GM19467 (cell line): ENCODE data around the gene NTM.

Experiments used
- ATAC-seq: cut with Tn5 transposase; IDR thresholded peaks from one replicate; pipeline ENCODE4 v1.9.1; 2021; ENCODE audit warnings: mild to moderate bottlenecking, moderate library complexity; ENCODE audit not compliant: unreplicated experiment

Gene NTM

GRCh38 chr11:132220474-132220873 is 850.1 kb downstream of the NTM start:
- ATAC-seq: no peak

DNA sequence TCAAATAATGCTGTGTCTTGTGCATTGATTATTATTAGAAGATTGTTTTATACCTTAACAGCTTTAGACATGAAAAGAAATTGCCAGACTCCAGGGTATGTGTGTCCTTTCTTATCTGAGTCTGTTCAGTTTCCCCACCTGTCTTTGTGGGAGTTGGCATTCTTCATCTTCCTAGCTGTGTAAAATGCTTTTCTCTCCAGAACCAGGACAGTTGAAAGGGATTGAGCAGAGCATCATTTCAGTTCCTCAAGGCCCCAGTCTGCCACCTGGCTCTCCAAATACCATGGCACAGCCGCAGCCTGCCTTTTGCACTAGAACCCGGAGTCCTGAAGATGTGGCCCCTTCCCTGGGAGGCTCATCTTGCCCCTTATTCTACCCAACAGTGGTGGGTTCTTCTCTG is 851.9 kb downstream of the NTM start:
- no peak for ATAC-seq

DNA sequence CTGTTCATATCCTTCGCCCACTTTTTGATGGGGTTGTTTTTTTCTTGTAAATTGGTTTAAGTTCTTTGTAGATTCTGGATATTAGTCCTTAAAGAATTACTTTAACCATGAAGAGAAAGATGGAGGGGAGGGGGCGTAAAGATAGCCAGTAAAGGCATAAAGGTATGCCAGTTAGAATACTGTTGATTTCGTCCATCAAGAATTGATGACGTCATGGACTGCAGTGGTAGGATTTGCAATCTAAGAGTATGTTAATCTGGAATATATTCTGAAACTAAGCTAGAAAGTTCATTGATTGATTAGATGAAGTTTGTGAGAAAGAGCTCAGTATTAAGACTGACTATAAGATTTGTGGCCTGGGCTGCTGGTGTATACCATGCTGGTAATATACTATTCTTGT is 856.1 kb downstream of the NTM start:
- ATAC-seq: no peak

GRCh38 chr11:132228746-132229325 is 858.4 kb downstream of the NTM start:
- no peak for ATAC-seq

DNA sequence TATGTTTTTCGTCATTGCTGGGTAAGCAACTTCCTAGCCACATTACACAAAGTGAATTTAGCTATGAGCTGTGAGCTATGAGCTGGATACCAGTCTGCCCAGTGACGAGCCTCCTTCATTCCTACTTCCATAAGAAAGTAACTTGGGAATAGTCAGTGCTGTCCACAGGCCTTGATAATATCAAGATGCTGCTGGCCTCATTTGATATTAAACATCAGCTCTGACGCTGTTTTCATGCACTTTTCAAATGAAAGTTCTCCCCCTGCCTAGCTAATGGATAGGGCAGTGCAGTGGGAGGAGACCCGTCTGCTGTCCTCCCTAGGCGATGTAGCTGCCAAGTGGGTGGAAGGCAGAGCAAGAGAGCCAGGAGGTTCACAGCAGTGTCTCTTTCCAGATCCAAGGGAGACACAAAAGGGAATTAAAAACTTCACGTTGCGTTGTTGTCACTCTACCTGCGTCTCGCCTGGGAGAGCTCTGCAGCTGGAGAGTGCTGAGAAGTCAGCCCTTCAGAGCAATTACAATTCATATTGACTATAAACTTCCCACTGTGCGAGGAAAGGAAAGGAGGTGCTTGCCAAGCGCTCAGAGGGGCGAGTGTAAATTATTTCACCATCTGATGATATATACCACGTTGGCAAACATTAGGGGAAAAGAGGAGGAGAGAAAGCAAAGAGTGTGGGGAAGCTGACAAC is 861.4 kb downstream of the NTM start:
- ATAC-seq: no peak

GRCh38 chr11:132234878-132235277 is 864.5 kb downstream of the NTM start:
- no peak for ATAC-seq

DNA sequence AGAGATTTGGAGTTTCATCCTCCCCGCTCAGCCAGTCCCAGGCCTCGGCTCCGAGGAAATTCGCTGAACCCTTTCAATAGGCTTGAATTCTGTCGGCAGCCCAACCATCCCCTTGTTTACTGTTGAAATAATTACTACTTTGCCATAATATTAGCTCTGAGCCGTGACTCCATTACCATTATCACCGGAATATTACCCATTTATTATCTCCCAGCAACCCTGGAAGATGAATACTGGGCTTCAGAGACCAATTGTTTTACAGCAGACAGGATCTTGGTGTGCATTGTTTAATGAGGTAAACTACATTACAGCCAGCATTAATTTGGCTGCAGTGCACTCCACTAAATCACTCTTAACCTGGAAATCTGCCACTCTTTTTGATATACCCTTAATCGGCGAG is 867.4 kb downstream of the NTM start:
- no peak for ATAC-seq

DNA sequence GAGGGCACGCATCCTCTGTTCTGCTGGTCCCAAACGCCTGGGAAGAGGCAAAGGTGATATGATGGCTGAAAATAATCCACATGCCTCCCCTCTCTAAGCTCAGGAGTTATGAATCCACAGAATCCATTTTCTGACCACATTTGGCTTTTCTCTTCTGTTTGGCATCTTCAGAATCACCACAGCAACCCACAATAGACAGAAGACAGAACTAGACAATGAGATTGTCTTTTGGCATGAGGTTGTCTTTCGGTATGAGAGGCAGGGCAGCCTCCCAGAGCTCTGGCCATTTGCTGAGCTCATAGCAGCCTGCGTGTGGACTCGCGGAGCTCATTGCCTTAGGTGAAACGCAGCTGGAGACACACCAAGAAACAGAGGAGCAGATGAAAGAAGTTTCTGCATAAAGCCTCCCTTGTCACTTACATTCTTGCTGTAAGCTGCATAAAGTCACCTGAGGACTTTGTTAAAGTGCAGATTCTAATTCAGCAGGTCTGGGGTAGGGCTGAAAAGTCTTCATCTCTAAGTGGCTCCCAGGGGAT is 868.0 kb downstream of the NTM start:
- ATAC-seq: no peak

DNA sequence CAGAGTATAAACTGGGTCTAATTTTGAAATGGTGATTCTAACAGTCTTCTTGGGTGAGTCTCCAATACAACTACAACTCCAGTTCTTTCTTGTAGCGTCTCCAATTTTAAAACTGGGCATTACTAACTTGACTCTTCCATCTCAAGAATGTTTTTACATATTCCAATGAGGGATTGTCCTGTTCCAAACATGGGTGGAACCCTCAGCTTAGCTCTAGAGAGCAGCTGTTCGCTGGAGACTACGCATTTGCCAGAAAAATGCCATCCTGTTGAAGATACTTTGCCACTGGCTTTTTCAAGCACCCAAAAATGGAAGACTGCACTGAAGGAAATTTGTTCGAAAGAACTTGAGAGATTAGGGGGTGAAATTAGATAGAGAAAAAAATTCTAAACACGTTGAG is 870.0 kb downstream of the NTM start:
- ATAC-seq: no peak

DNA sequence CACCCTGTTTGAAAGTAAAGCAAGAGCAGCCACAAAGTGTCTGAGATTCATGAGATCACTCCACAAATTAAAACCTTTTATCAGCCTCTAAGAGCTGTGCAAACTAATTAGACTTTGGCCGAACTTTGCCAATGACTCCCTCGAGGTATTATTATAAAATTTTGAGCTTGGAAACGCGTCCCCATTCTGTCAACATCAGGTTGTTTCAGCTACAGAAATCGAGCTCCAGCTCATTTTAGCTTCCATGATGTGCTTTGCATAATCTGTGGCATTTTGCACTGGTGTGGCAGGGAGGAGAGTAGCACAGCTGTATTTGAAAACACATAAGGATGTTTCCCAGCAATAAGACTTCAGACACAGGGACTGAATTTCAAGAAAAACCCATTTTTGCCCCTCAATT is 872.2 kb downstream of the NTM start:
- no peak for ATAC-seq

DNA sequence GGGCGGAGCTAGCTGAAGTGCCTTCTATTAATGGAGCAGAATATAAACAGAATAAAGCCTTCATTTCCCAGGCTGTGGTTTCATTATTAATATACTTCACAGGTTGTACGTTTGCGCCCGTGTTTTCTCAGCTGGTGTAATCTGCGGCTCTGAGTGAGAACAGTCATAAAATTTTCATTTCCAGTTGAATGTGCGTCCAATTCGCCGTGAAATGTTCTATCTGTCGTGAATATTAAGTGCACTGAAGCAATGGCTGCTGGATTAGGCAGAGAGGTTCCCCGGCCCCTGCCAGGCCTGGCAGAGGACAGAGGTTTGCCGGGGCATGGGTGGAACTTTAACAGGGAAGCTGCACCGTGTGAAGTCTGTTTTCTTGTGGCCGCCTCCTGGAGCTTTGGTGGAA is 874.4 kb downstream of the NTM start:
- ATAC-seq: no peak

- ATAC-seq: no peak
Observed at GRCh38 chr11:132245403-132246385, 875.3 kb downstream of the NTM start.

- ATAC-seq: no peak
Observed at GRCh38 chr11:132248580-132248979, 878.2 kb downstream of the NTM start.

GRCh38 chr11:132249256-132249655 is 878.8 kb downstream of the NTM start:
- ATAC-seq: no peak

GRCh38 chr11:132251061-132251460 is 880.6 kb downstream of the NTM start:
- no peak for ATAC-seq

GRCh38 chr11:132253469-132254264 is 883.3 kb downstream of the NTM start:
- ATAC-seq: no peak

DNA sequence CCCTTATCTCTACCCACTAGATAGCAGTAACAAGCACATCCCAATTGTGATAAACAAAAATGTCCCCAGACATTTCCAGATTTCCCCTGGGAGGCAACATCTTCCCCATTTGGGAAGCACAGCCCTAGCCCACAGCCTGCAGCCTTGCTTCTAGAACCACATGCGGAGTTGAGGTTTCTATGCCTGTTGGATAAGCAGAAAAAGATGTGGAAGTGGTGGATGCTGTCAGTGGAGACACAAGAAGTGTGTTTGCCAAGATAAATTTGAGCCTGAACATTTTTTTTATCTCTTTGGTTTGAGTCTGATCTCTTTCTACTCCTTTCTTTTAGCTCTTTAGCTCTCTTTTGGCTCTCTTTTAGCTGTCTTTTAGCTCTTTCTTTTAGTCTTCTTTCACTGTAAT is 884.5 kb downstream of the NTM start:
- ATAC-seq: no peak

- ATAC-seq: no peak
Observed at GRCh38 chr11:132256528-132257279, 886.3 kb downstream of the NTM start.

GRCh38 chr11:132257871-132258270 is 887.5 kb downstream of the NTM start:
- no peak for ATAC-seq

DNA sequence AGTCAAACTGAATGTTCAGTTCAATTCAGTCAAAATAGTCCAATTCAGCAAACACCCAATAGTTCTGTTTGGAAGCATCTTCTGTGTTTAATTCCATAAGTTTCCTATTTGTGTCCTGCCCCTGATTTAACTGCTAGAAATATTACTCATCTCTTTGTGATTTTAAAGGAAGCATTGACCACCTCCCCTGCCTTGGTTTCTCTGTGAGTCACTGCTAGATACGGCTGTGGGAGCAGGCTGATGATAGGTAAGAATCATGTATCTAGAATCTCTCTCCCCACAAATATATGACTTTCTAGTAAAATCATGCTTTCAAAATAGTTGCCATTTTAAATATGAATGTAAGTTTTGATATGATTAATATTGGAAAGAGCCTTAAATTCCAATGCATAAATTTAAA is 888.5 kb downstream of the NTM start:
- no peak for ATAC-seq
